CD4-positive, alpha-beta T cell treated with Interleukin-15 for 1 hour (primary cell): ENCODE results near the gene PDE8A.

Experiments used
- DNase-seq: peaks from one replicate; pipeline ENCODE4 v3.0.0-alpha.2; 2020

PDE8A gene, protein sequence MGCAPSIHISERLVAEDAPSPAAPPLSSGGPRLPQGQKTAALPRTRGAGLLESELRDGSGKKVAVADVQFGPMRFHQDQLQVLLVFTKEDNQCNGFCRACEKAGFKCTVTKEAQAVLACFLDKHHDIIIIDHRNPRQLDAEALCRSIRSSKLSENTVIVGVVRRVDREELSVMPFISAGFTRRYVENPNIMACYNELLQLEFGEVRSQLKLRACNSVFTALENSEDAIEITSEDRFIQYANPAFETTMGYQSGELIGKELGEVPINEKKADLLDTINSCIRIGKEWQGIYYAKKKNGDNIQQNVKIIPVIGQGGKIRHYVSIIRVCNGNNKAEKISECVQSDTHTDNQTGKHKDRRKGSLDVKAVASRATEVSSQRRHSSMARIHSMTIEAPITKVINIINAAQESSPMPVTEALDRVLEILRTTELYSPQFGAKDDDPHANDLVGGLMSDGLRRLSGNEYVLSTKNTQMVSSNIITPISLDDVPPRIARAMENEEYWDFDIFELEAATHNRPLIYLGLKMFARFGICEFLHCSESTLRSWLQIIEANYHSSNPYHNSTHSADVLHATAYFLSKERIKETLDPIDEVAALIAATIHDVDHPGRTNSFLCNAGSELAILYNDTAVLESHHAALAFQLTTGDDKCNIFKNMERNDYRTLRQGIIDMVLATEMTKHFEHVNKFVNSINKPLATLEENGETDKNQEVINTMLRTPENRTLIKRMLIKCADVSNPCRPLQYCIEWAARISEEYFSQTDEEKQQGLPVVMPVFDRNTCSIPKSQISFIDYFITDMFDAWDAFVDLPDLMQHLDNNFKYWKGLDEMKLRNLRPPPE

DNA sequence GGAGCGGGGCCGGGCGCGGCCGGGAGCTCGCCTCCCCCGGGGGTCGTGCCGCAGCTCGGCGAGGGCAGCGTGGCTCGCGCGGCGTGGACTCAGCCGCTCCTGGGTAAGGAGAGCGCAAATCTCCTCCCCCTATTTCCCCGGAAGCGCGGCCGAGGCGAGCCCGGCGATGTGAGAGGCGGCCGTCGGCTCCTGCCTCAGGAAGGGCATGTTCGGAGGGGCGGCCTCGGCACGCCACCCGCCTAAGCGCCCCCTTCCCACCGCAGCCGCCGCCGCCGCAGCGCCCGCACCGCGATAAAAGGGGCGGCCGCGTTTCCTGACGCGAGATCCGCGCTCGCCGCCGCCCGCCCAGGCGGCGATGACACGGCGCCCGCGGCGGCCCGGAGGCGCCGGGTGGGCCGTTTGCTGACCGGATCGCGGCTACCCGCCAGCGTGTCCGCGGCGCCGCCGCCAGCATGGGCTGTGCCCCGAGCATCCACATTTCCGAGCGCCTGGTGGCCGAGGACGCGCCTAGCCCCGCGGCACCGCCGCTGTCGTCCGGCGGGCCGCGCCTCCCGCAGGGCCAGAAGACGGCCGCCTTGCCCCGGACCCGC is at the start of gene PDE8A:
PDE8A (plus strand) TSS at position 146 of the 590 bp plus-strand sequence; CDS start at position 453, 307 bp downstream.
- peak; percentile 54 for DNase-seq

DNA sequence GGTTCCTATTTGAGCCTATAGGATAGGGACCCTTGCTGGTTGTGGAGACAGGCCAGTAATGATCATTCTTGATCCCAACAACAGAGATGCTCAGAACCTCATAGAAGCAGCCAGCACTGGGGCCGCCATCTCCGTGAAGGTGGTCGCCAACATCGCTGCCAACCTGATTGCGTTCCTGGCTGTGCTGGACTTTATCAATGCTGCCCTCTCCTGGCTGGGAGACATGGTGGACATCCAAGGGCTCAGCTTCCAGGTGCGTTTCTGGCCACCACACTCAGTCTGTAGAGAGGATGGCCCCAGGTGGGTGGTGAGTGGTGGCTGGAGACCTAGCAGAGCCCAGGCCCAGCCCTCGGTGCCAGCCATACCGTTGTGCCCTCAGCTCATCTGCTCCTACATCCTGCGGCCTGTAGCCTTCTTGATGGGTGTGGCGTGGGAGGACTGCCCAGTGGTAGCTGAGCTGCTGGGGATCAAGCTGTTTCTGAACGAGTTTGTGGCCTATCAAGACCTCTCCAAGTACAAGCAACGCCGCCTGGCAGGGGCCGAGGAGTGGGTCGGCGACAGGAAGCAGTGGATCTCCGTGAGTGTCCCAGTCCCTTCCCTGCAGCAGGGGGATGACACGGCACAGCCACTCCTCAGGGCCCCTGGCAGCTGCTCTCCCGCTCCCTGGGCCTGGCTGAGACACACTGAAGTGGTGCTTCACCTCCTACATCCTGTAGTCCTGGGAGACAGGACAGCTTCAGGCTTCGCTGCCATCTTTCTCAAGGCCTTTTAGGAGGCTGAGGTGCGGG is 46.5 kb upstream of the PDE8A start:
- DNase-seq: no peak

DNA sequence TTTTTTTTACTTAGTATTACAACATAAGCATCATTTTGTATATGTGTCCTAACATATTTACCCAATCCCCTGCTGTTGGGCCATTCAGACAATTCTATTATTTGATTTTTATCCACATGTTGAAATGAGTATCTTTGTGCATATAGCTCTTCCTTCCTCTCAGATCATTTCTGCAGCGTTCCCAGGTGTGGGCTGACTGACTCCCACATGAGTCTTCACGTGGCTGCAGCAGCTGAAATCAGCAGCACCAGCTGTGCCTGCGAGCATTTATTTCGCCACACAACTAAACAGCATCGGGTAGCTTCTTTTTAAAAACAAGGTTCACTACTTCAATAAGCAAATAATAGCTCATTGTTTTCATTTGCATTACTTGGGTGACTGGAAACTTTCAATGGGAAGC is 44.5 kb upstream of the PDE8A start:
- no peak for DNase-seq

DNA sequence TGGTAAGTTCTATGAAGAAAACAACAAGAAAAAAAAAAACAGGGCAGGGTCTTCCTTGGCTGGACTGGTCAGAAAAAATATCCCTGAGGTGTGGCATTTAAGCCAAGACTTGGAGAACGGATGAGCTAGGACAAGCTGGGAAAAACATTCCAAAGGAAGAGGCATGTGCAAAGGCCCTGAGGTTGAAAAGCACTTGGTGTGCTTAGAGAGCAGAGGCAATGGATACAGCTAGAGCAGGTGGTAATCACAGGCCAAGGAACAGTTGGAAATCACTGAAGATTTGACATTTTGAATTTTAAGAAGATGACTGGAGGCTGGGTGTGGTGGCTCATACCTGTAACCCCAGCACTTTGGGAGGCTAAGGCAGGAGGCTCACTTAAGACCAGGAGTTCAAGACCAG is 42.9 kb upstream of the PDE8A start:
- no peak for DNase-seq

DNA sequence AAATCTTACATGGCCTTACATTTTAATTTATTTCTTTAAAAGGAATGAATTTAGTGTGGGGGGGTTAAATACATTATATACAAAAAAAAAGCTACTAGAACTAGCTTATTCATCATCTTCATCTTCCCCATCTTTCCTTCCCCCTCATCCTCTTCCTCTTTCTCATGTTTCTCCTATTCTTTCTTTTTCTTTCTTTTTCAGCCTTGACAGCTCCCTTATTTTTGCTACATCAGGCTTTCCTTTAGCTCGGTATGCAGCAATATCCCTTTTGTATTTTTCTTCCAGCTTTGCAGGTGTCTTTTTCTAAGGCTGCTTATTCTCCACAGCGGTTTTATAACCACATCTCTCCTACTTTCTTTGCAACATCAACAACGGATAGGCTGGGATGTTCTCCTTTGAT is 41.3 kb upstream of the PDE8A start:
- no peak for DNase-seq

DNA sequence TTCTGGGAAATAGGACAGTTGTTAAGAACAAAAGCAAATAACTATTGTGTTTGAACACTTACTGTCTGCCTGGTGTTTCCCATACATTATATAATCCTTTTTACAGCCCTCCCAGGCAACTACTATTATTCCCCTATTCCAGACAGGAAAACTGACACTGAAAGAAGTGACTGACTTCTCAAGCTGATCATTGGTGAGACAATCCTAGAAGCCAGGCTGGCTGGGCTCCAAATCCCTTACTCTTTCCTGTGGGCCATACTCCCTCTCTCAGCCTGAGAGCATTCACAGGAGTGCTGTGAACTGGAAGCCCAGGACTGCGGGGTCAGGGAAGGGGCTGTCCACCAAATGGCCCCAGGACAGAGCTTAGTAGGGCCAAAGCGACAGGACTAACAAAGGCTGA is 39.2 kb upstream of the PDE8A start:
- no peak for DNase-seq

DNA sequence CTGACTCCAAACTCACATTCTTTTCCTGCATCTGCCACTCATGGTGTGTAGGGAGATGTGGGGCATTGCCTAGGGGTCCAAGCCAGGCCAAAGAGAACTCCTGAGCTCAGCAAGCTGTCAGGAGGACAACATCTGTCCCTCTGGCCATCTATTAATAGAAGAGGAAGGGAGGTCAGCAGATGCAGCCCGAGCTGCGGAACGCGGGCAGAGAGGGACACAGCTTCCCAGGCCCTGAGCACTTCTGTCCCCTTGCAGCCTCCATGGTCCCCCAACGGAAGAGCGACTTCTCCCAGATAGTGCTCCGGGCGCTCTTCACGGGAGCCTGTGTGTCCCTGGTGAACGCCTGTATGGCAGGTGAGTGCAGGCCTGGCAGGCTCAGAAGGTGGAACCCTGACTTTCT is 37.3 kb upstream of the PDE8A start:
- DNase-seq: no peak

DNA sequence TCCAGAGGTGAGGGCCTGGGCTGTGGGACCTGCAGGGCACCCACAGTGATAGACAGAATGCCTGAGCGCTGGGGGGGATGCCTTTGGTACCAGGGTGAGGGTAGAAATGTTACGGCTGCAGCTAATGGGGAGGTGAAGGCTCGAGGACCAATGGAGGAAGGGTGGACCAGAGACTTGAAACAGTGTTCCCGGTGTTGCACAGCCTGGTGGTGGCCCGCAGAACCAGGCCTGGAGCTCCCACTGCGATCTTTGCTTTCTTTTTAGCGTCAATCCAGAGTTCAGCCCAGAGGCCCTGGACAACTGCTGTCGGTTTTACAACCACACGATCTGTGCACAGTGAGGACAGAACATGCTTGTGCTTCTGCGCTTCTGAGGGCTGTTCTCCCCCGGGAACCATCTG is 36.8 kb upstream of the PDE8A start:
- DNase-seq: no peak

DNA sequence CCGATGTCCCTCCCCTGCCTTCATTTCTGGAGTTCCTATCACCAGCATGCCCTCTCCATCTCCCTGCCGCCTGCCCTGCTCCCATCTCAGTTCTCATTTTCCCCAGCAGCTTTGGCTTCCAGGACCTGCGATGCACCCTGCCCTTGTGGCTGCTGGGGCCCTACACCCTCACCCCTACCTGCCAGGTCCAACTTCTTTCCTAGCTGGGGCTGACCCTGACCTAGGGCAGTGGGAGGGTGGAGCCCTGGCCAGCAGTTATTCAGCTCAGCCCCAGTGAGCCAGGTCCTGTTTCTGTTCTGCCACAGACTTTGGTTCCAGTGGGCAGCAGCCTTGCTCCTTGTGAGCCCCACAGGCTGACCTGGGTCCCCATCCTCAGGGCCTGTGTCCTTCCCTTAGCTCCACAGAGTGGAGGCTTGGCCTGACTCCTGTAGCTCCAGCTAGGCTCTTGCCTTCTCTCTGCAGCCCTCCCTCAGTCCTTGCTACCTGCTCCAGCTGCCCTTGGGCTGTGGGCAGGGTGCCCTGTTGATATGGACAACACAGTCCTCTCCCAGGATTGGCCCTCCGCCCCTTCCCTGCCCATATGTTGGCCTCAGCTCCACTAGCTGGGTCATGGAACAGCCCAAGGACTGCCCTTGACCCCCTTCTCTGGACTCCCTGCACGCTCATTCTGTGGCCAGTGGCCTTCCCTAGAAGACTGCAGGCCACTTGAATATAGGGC is 34.7 kb upstream of the PDE8A start:
- no peak for DNase-seq

DNA sequence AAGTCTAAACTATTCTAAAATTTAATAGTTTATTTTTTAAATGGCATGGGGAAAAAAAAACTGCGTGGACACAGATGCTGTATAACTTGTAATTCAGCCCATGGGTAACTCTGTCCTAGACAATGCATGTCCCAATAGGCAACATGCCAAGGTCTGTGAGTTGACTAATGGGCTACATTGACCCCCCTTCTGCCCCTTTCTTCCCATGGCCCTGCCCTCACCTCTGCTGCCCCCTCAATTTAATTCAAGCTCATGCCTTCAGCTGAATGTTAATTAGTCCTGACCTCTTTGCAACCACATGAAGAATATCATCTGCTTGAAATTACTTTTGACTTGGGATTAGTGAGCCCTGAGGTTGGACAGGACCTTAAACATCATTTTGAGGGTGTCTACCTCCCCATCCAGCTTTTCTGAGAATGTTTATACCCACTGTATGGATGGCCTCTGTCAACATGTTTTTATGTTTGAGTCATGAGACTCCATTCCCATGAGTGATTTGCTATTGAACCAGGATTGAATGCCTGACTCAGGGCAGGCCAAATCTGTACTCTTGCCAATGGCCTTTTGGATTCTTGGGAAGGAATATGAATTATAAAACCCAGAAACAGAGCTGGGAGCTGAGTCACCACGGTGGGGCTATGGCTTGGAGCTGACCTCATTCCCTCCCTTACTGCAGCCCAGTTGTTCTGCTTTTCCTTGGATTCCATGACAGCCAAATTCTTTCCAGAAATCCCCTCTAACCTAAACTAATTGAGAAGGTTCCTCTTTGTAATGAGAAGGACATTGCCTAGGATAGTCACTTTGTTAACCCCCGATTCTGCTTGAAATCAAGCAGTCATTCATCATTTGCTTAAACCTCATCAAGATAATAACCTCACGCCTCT is 33.5 kb upstream of the PDE8A start:
- no peak for DNase-seq

DNA sequence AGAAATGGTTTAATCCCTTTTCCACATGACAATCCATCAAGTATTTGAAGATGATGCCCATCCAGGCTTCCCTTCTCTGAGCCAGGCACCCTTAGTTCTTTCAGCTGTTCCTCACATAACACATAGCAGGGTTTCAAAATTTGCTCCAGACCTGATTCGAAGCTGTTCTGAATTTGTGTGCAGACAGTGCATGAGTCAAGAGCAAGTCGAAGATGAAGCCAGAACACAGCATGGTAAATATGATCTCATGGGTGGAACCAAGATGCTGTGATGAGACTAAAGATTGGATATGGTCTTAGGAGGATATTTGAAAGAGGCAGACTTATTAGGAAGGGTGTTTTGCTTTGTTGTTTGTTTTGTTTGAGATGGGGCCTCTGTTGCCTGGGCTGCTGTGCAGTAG is 32.6 kb upstream of the PDE8A start:
- no peak for DNase-seq

DNA sequence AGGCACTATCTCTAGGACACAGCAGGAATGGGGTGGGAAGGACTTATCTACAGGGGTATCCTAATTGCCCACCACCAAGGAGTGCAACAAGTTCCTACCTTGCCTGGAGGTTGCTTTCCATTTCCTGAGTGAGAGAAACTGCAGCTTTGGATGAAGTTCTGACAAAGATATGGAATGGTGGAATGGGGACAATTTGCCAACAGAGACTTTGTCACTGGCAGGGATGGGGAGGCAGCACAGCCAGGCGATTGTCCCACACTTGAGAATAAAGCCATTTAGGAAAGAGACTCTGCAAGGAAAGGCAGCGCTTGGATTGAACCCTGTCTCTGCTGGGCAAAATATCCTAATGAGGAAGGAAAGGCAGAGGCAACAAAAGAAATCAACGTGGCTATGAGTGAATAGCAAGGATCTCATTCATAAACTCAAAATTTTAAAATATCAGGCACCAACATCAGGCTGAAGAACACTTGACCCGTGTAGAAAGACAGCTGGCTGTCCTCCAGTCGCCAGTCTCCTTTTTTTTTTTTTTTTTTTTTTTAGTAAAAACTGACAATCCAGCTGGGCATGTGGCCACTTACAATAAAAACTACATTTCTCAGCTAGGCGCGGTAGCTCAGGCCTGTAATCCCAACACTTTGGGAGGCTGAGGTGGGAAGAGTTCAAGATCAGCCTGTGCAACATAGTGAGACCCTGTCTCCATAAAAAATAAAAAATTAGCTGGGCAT is 31.6 kb upstream of the PDE8A start:
- DNase-seq: no peak

DNA sequence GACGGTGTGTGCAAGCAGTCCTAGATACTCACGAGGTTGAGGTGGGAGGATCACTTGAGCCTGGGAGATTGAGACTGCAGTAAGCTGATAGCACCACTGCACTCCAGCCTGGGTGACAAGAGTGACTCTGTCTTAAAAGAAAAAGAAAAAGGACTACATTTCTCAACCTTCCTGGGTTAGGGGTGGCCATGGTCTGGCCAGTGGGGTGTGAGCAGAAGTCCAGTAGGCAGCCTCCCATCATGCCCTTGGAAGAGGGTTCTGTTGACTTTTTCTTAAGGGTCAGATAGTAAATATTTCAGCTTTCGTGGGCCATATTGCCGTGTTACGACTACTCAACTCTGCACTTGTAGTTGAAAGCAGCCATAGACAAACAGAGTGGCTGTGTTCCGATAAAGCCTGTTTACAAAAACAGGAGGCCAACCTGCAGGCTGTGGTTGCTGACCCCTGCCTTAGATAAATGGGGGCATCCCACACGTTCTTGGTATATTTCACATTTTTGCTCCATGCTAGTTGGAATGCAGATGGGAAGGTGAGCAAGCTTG is 31.0 kb upstream of the PDE8A start:
- no peak for DNase-seq

DNA sequence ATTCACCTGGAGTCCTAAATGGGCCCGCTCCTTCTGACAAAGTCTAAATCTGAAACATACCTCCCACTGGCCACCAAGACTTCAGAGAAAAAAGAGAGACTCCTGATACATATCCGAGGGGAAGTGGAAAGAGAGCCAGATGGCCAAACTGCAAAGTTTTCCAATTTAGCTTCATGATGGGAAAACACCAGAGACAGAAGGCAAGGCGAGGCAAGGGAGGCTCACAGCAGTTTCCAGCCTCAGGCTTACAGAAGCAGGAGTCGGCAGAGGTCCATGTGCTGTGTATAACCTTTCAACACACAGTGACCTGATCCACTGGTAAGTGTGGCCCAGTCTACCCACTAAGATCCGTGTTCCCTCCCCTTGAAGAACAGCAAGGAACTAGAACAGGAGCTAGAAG is 29.9 kb upstream of the PDE8A start:
- DNase-seq: no peak

DNA sequence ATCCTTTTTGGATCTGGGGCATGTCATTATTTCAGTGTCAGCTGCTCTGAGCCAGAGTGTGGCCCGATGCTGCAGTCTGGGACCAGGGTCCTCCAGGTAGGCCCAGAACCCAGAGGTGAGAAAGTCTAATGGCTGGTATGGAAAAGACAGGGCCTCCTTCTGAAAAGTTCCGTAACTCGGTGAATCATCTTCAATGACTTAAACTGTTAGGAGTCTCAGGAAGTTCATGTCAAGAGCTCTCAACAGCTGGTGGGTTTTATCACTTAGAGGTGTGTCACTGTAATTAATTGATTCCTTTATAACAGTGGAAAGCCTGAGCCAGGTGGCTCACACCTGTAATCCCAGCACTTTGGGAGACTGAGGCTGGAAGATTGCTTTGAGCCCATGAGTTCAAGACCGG is 28.5 kb upstream of the PDE8A start:
- no peak for DNase-seq

DNA sequence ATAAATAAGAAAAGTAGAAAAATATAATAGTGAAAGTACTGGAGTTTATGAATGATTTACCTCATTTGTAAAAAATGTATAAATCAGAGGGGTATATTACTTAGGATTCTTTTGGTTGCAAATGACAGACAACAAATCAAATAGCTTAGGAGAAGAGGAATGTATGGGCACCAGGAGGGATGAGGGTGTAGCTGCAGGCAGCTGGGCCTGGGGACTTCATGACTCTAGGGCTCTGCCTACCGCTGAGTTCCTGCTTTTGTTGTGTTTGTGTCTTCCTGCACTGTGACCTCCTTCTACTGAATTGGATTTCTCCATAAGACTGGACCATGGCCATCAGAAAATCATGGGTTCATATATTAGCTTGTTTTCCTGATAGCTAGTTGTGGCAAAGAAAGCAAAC is 27.9 kb upstream of the PDE8A start:
- DNase-seq: no peak

DNA sequence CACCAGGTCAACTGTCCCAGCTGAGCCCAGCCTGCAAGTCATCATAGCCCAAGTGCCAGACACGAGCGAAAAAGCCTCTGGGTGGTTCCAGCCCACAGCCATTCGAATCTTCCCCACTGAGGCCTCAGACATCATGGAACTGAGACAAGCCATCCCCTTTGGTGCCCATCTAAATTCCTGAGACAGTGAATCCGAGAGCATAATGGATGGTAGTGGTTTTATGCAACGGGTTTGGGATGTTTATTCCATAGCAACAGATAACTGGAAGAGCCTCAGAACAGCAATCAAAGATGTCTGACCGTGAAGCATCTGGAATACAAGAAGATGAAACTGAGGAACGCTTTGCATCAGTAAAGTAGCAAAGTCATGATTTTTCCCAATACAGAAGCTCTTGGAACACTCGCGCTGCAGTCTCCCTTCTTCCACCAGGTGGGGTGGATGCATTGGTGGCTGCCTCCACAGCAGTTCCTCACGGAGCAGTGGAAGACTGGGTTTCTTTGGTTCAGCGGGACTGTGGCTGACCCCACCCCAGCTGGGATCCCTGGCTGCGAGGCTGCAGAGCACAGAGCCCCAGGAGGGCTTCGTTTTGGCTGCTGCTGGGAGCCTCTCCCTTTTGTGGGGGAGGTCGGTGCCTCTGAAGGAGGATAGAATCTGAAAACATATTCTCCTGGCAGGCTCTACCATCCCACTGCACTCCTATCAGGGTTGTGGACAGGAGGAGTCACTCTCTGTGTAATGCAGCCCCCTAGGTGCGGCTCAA is 26.4 kb upstream of the PDE8A start:
- DNase-seq: peak; percentile 44

DNA sequence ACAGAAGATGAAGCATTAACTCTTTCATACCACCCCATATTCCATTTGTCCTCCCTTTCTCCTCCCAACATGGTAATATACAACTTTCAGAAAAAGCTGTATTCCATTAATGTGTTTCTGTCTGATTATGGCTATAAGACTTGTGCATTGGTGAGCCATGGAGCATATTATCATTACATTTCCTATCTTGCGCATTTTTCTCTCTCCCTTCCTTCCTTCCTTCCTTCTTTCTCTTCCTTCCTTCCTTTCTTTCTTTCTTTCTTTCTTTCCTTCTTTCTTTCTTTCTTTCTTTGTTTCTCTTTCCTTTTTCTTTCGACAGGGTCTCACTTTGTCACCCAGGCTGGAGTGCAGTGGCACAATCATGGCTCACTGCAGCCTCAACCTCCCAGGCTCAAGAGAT is 25.5 kb upstream of the PDE8A start:
- no peak for DNase-seq

DNA sequence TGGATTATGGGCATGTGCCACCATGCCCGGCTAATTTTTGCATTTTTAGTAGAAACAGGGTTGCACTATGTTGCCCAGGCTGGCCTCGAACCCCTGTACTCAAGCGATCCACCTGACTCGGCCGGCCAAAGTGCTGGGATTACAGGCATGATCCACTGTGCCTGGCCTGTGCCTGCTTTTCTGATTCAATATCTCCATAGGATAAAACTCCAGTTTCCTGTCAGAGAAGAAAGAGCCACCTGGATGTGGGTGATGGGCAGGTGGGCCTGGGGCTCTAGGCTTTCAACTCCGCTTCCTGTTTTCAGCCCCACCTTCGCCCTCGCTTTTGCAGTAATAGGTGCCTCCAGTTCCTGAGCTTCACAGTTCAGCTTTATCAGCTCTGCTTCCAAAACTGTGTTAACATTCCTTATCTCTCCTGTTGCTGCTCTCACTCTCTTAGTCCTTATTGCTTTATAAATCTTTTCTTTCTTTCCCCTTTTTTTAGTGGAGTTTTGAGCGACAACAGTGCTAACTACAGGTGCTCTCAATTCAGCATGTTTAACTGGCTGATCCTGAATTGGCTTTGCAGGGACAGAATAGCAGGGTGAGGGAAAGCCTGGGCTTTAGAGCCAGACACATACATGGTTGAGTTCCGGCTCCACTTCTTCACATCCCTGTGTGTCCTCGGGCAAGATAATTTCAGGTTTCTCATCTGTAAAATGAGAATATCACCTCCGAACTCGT is 21.1 kb upstream of the PDE8A start:
- no peak for DNase-seq
